ENCODE measurements around the gene RPLP1.

DNA sequence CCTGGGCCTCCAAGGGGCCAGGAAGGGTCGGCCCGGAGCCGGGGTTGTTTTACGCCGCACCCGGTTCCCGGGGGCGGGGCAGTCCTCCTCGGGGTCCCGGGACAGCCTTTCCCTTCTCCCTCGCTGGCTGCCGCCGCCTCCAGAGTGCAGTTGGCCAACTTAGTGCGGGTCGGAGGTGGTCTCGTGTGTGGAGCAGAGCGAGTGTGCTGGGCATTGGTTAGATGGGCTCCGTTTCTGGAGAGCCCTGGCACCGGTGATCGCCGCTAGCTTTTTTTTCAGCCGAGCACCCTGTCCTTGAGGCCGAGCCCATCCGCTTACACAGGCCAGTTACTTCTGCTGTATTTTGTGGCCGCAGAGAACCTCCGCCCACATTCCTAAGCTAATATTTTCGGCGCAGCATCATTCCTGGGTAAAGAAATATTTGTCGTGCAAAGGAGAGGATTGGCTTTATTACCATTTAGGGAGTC is 37.9 kb upstream of the RPLP1 start:
- TF ChIP-seq, protein P1, sequence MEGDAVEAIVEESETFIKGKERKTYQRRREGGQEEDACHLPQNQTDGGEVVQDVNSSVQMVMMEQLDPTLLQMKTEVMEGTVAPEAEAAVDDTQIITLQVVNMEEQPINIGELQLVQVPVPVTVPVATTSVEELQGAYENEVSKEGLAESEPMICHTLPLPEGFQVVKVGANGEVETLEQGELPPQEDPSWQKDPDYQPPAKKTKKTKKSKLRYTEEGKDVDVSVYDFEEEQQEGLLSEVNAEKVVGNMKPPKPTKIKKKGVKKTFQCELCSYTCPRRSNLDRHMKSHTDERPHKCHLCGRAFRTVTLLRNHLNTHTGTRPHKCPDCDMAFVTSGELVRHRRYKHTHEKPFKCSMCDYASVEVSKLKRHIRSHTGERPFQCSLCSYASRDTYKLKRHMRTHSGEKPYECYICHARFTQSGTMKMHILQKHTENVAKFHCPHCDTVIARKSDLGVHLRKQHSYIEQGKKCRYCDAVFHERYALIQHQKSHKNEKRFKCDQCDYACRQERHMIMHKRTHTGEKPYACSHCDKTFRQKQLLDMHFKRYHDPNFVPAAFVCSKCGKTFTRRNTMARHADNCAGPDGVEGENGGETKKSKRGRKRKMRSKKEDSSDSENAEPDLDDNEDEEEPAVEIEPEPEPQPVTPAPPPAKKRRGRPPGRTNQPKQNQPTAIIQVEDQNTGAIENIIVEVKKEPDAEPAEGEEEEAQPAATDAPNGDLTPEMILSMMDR (IDR thresholded peaks at IDR 0.05; ENCODE audit: low read depth, low read length): no peak
- no peak for TF ChIP-seq EZH2phosphoT487 (IDR thresholded peaks at IDR 0.05; ENCODE audit: low read depth)
